Measurements from ENCODE around the gene PLK1. TPM values are rescaled to one million over a fixed set of nuclear protein-coding genes. Genes with fewer than 3 reads are reported as not detected.

Gene PLK1
- total RNA-seq, 3 donors from 2014 or later = 0.66 to 4.3 (median 1.3) TPM

GRCh38 chr16:23694265-23694643, 15.6 kb downstream of the PLK1 start:
- no peaks in the 10 kb centered on the region for H3K9me3 ChIP-seq
- no peaks in the 10 kb centered on the region for H3K4me1 ChIP-seq

GRCh38 chr16:23694644-23695373, 16.1 kb downstream of the PLK1 start:
- no peak overlapping the region for H3K27ac ChIP-seq

More at GRCh38 chr16:23694265-23694643, 15.6 kb downstream of the PLK1 start:
- Histone ChIP-seq H3K27ac (no peak overlapping the region), H3K4me3 (no peak overlapping the region), H3K36me3 (peaks cover 10% of the 10 kb centered on the region), H3K27me3 (no peaks in the 10 kb centered on the region)
- intact Hi-C loops (cut with DNase I; ENCODE audit: low total_unique reads) = no loop called here
- DNase-seq (ENCODE audit: low spot score in 2 of 2) = no peak
- TF ChIP-seq, protein P1, sequence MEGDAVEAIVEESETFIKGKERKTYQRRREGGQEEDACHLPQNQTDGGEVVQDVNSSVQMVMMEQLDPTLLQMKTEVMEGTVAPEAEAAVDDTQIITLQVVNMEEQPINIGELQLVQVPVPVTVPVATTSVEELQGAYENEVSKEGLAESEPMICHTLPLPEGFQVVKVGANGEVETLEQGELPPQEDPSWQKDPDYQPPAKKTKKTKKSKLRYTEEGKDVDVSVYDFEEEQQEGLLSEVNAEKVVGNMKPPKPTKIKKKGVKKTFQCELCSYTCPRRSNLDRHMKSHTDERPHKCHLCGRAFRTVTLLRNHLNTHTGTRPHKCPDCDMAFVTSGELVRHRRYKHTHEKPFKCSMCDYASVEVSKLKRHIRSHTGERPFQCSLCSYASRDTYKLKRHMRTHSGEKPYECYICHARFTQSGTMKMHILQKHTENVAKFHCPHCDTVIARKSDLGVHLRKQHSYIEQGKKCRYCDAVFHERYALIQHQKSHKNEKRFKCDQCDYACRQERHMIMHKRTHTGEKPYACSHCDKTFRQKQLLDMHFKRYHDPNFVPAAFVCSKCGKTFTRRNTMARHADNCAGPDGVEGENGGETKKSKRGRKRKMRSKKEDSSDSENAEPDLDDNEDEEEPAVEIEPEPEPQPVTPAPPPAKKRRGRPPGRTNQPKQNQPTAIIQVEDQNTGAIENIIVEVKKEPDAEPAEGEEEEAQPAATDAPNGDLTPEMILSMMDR (IDR thresholded peaks at IDR 0.05) = no peak
- TF ChIP-seq POLR2A (IDR thresholded peaks at IDR 0.05) (no peak), POLR2AphosphoS5 (IDR thresholded peaks at IDR 0.05) (no peak)

GRCh38 chr16:23695756-23696155, 17.1 kb downstream of the PLK1 start:
- H3K27me3 ChIP-seq = no peaks in the 10 kb centered on the region
- H3K4me1 ChIP-seq = no peaks in the 10 kb centered on the region
- no peak for DNase-seq (ENCODE audit: low spot score in 2 of 2)
- H3K27ac ChIP-seq = no peak overlapping the region
- intact Hi-C loops (cut with DNase I; ENCODE audit: low total_unique reads) = no loop called here
- no peaks in the 10 kb centered on the region for H3K9me3 ChIP-seq
- no peak overlapping the region for H3K4me3 ChIP-seq
- no peaks in the 10 kb centered on the region for H3K36me3 ChIP-seq
- no peak for TF ChIP-seq POLR2AphosphoS5 (IDR thresholded peaks at IDR 0.05)

More at GRCh38 chr16:23694644-23695373, 16.1 kb downstream of the PLK1 start:
- peaks cover 6% of the 10 kb centered on the region for H3K36me3 ChIP-seq
- H3K4me3 ChIP-seq = peak overlapping the region in 2 of 3 donors; percentile 8 to 43
- H3K27me3 ChIP-seq = no peaks in the 10 kb centered on the region
- no peak for DNase-seq (ENCODE audit: low spot score in 2 of 2)
- no peaks in the 10 kb centered on the region for H3K9me3 ChIP-seq
- TF ChIP-seq, protein P1 (IDR thresholded peaks at IDR 0.05) = no peak
- TF ChIP-seq POLR2AphosphoS5 (IDR thresholded peaks at IDR 0.05) (no peak), POLR2A (IDR thresholded peaks at IDR 0.05) (no peak)
- intact Hi-C loops (cut with DNase I; ENCODE audit: low total_unique reads) = no loop called here
- H3K4me1 ChIP-seq = no peaks in the 10 kb centered on the region

DNA sequence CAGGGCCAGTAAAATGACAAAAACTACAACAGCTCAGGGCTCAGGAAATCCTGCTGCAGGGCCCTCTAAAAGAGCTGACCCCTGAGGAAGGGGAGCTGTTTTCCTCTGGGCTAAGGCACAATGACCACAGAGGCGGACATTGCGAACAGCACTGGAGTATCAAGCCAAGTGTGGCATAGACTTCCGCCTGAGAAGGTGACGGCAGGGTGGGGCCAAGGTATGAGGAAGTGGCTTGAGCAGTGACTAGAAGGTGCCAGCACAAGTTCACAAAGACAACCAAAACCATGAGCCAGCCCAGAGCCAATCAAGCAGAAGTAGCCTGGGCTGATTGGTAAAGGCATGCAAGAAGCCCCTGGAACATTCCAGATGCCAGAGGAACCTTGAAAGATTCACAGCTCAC, 20.4 kb downstream of the PLK1 start:
- Histone ChIP-seq H3K27me3 (no peaks in the 10 kb centered on the region), H3K27ac (peak overlapping the region in 1 of 2 donors; percentile 17), H3K9me3 (no peaks in the 10 kb centered on the region), H3K4me1 (no peaks in the 10 kb centered on the region), H3K4me3 (no peak overlapping the region), H3K36me3 (no peaks in the 10 kb centered on the region)
- DNase-seq (ENCODE audit: low spot score in 2 of 2) = peak in 1 of 2 donors; percentile 50
- intact Hi-C loops (cut with DNase I; ENCODE audit: low total_unique reads) = no loop called here
- TF ChIP-seq POLR2A (IDR thresholded peaks at IDR 0.05) (no peak), POLR2AphosphoS5 (IDR thresholded peaks at IDR 0.05) (no peak)
- TF ChIP-seq, protein P1 (IDR thresholded peaks at IDR 0.05) = no peak

DNA sequence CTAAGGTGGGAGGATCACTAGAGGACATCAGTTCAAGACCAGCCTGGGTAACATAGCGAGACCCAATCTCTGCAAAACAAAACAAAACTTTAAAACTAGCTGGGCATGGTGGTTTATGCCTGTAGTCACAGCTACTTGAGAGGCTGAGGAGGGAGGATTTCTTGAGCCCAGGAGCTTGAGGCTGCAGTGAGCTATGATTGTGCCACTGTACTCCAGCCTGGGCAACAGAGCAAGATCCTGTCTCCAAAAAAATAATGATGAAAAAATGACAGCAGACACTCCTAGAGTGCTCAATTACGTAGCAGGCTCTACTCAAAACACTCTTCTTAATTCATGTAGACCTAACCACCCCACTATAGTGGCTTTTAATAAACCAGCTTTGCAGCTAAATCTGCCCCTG, 21.4 kb downstream of the PLK1 start:
- Histone ChIP-seq H3K27ac (no peak overlapping the region), H3K36me3 (no peaks in the 10 kb centered on the region), H3K4me1 (no peaks in the 10 kb centered on the region), H3K4me3 (no peak overlapping the region), H3K27me3 (no peaks in the 10 kb centered on the region), H3K9me3 (no peaks in the 10 kb centered on the region)
- DNase-seq (ENCODE audit: low spot score in 2 of 2) = no peak
- TF ChIP-seq POLR2AphosphoS5 (IDR thresholded peaks at IDR 0.05) (no peak), POLR2A (IDR thresholded peaks at IDR 0.05) (no peak)
- TF ChIP-seq, protein P1 (IDR thresholded peaks at IDR 0.05) = no peak
- intact Hi-C loops (cut with DNase I; ENCODE audit: low total_unique reads) = no loop called here
